ENCODE data around the gene NAALADL2. TPM values are rescaled to one million over a fixed set of nuclear protein-coding genes. Genes with fewer than 3 reads are reported as not detected.

Gene NAALADL2
- total RNA-seq, 1 donor from 2014 or later: 2.8 TPM

- no peak overlapping the region for H3K4me3 Mint-ChIP-seq
- no peak for TF ChIP-seq CTCF (conservative IDR thresholded peaks at IDR 0.05)
- H3K27me3 Mint-ChIP-seq (ENCODE audit: low read depth): no peaks in the 10 kb centered on the region
- peaks cover 15% of the 10 kb centered on the region for H3K9me3 Mint-ChIP-seq
- peaks cover 5% of the 10 kb centered on the region for H3K36me3 Mint-ChIP-seq (ENCODE audit: low read depth)
- H3K27ac Mint-ChIP-seq (ENCODE audit: unreplicated experiment): no peak overlapping the region
- H3K4me1 Mint-ChIP-seq: no peaks in the 10 kb centered on the region
- no peak for DNase-seq (ENCODE audit: low read depth, low spot score)
These were observed 32.5 kb downstream of the NAALADL2 start for GRCh38 chr3:174891524-174892203.

GRCh38 chr3:174907027-174907426, 47.9 kb downstream of the NAALADL2 start:
- no peaks in the 10 kb centered on the region for H3K27me3 Mint-ChIP-seq (ENCODE audit: low read depth)
- TF ChIP-seq CTCF (conservative IDR thresholded peaks at IDR 0.05): no peak
- peaks cover 16% of the 10 kb centered on the region for H3K4me1 Mint-ChIP-seq
- H3K27ac Mint-ChIP-seq (ENCODE audit: unreplicated experiment): no peak overlapping the region
- H3K9me3 Mint-ChIP-seq: no peaks in the 10 kb centered on the region
- H3K4me3 Mint-ChIP-seq: no peak overlapping the region
- H3K36me3 Mint-ChIP-seq (ENCODE audit: low read depth): no peaks in the 10 kb centered on the region
- DNase-seq (ENCODE audit: low read depth, low spot score): no peak

DNA sequence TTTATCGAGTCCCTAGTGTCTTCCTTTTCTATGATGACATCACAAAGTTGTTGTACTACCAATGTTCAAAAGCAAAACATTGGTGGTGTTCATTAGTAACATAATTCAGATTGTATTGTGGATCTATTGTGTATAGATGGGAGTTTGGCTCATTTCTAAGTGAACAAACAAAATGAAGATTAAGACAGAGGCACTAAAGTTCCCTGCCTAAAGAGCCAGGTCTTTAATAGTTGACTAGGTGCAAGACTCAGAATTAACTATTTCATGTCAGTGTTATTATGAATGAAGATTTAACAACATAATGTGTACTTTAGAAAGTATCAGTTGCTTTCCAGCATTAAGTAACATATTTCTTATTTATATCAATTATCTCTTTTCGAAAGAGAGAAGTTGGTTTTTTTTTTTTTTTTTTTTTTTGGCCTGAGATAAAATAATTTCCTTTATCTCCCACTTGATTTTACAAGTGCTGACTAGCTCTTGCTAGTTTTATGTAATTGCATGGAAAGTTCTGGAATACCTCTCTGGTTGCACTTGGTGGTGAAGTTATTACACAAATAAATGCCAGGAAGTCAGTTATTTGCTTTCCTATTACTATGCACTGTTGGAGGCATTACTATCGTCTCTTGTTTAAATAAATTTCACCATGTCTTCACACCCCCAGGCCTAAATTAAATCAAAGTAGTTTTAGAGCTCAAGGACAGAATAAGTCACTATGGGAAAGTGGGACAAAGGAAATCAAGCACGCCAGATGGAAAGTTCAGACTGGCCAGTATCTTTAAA, 48.7 kb downstream of the NAALADL2 start:
- Mint-ChIP-seq H3K36me3 (ENCODE audit: low read depth) (no peaks in the 10 kb centered on the region), H3K27me3 (ENCODE audit: low read depth) (no peaks in the 10 kb centered on the region)

DNA sequence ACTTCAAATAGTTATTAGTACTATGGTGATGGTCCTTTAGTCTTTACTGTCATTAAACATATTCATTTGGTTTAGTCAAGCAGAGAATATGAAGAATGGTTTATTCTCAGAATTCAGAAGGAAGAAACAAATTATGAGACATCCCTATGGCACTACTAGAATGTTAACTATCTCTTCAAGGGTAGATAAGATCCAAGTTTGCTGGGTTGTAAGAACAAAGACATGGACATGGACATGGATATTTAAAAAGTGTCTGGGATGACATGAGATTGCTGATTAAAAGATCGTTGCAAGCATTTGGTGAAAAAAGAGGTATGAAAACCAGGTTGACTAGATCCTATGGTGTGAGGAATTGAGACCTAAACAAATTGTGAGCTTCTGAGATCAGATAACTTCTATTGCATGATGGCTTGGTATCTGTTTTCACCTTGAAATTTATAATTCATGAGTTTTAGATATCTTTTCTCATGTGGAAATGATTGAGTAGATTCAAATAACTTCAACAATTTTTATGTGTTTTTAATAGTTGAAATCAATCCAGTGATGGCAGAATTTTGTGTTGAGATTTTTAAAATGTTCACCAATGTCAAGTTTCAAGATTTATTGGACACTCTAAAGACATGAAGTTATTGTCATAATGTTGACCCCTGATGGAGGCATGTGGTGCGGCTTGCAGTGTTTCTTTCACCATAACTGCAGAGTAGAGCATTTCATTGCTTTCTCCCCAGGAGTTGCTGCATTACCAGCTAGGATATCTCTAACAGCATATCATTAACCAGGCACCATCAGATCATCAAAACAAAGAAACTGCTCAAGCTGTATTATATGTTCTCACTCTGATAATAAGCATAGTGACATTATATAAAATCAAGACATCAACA, 72.6 kb downstream of the NAALADL2 start:
- no peaks in the 10 kb centered on the region for H3K9me3 Mint-ChIP-seq
- no peaks in the 10 kb centered on the region for H3K4me1 Mint-ChIP-seq
- H3K27ac Mint-ChIP-seq (ENCODE audit: unreplicated experiment): no peak overlapping the region
- TF ChIP-seq CTCF (conservative IDR thresholded peaks at IDR 0.05): no peak
- no peak for DNase-seq (ENCODE audit: low read depth, low spot score)
- H3K27me3 Mint-ChIP-seq (ENCODE audit: low read depth): no peaks in the 10 kb centered on the region
- H3K36me3 Mint-ChIP-seq (ENCODE audit: low read depth): no peaks in the 10 kb centered on the region
- no peak overlapping the region for H3K4me3 Mint-ChIP-seq

More for the DNA sequence above, 48.7 kb downstream of the NAALADL2 start:
- H3K4me3 Mint-ChIP-seq: no peak overlapping the region
- peaks cover 16% of the 10 kb centered on the region for H3K4me1 Mint-ChIP-seq
- H3K9me3 Mint-ChIP-seq: no peaks in the 10 kb centered on the region
- DNase-seq (ENCODE audit: low read depth, low spot score): no peak
- H3K27ac Mint-ChIP-seq (ENCODE audit: unreplicated experiment): no peak overlapping the region
- TF ChIP-seq CTCF (conservative IDR thresholded peaks at IDR 0.05): no peak

- no peaks in the 10 kb centered on the region for H3K36me3 Mint-ChIP-seq (ENCODE audit: low read depth)
- H3K4me3 Mint-ChIP-seq: no peak overlapping the region
- H3K4me1 Mint-ChIP-seq: no peaks in the 10 kb centered on the region
- no peak for DNase-seq (ENCODE audit: low read depth, low spot score)
- no peak for TF ChIP-seq CTCF (conservative IDR thresholded peaks at IDR 0.05)
- H3K27ac Mint-ChIP-seq (ENCODE audit: unreplicated experiment): no peak overlapping the region
- no peaks in the 10 kb centered on the region for H3K27me3 Mint-ChIP-seq (ENCODE audit: low read depth)
- H3K9me3 Mint-ChIP-seq: peaks cover 2% of the 10 kb centered on the region
These were observed 77.5 kb downstream of the NAALADL2 start for GRCh38 chr3:174936590-174936989.

All from neural crest cell (in vitro differentiated cells).